Measurements from ENCODE around the gene AXIN1.
A peak's percentile ranks its signal among the peaks of the same experiment; 100 is the strongest.
"Not testable (repeated sequence)": the region's sequence is repeated elsewhere in the genome, so short reads cannot be mapped to it uniquely, and the experiment has no call there.

AXIN1 gene

DNA sequence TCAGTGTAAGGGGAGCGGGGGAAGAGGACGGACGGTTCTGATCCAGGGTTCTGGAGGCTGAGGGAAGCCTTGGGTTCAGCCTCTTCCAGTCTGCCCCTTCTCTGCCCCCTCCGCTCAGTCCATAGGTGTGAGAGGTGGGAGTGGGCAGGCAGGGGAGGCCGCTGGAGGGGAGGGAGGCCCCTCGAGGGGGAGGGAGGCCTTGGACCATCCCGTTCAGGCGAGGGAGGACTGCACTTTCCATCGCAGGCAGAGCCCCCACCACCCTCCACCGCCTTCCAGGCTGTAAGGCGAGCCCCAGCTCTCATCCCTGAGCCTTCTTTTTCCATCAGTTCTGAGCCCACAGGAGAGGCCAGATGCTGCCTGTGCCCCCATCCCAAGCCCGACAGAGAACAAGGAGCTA is 4.2 kb upstream of the AXIN1 start:
- no peak for TF ChIP-seq POLR2A (IDR thresholded peaks at IDR 0.05; ENCODE audit: low read depth, low read length)
- no peak for TF ChIP-seq TAF1 (IDR thresholded peaks at IDR 0.05; ENCODE audit: borderline replicate concordance, low read depth, low read length)
- TF ChIP-seq POLR2AphosphoS5 (IDR thresholded peaks at IDR 0.05; ENCODE audit: low read depth, low read length): no peak
- no peak for DNase-seq (ENCODE audit: insufficient read length)
- no peak for FAIRE-seq

DNA sequence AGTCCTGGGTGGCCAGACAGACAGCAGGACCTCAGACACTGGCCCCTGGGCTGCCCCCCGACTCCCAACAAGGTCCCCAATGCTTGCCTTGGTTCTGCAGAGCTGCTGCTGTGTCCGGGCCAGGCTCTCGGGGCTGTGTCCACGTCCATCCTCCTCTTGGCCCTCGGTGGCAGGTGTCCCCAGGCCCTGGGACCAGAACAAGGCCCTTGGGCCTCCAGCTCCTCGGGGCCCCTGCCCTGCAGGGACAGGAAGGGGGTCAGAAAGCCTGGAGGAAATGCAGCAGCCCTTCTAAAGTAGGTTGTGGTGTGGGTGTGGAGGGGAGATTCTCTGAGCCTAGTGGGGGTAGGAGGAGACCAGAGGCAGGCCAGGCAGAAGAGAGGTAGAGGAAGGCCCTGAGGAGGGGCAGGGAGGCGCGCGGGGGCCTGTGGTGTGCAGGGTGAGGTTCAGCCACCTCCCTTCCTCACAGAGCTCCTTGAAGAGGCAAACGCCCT is 2.5 kb upstream of the AXIN1 start:
- no peak for FAIRE-seq
- no peak for TF ChIP-seq POLR2A (IDR thresholded peaks at IDR 0.05; ENCODE audit: low read depth, low read length)
- TF ChIP-seq TAF1 (IDR thresholded peaks at IDR 0.05; ENCODE audit: borderline replicate concordance, low read depth, low read length): no peak
- TF ChIP-seq POLR2AphosphoS5 (IDR thresholded peaks at IDR 0.05; ENCODE audit: low read depth, low read length): no peak
- no peak for DNase-seq (ENCODE audit: insufficient read length)

DNA sequence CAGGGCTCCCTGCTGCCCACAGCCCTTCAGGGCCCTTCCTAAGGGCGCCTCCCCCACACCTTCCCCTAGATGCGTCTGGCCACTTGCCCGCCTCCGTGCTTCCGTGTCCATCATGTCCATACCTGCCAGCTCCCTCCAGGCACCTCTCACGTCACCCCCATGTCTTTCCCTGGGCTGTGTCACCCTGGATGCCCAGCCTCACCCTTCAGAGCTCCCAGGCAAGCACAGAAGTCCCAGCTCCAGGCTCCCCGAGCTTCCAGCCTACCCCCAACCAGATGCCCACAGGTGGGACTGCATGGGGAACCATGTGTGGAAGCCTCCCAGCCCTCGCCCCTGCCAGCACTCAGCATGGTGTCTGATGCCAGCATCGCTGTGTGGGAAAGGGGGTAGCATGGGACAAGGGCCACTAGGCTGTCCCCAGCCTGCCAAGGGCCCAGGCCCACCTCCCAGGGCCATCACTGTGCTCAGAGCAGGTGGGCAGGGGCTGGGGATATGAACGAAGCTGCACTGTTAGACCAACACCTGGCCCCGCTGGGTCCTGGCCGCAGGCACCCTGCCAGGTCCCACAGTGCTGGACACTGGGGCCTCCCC is 1.9 kb upstream of the AXIN1 start:
- no peak for FAIRE-seq
- no peak for DNase-seq (ENCODE audit: insufficient read length)
- TF ChIP-seq POLR2AphosphoS5 (IDR thresholded peaks at IDR 0.05; ENCODE audit: low read depth, low read length): no peak
- TF ChIP-seq TAF1 (IDR thresholded peaks at IDR 0.05; ENCODE audit: borderline replicate concordance, low read depth, low read length): no peak
- no peak for TF ChIP-seq POLR2A (IDR thresholded peaks at IDR 0.05; ENCODE audit: low read depth, low read length)

DNA sequence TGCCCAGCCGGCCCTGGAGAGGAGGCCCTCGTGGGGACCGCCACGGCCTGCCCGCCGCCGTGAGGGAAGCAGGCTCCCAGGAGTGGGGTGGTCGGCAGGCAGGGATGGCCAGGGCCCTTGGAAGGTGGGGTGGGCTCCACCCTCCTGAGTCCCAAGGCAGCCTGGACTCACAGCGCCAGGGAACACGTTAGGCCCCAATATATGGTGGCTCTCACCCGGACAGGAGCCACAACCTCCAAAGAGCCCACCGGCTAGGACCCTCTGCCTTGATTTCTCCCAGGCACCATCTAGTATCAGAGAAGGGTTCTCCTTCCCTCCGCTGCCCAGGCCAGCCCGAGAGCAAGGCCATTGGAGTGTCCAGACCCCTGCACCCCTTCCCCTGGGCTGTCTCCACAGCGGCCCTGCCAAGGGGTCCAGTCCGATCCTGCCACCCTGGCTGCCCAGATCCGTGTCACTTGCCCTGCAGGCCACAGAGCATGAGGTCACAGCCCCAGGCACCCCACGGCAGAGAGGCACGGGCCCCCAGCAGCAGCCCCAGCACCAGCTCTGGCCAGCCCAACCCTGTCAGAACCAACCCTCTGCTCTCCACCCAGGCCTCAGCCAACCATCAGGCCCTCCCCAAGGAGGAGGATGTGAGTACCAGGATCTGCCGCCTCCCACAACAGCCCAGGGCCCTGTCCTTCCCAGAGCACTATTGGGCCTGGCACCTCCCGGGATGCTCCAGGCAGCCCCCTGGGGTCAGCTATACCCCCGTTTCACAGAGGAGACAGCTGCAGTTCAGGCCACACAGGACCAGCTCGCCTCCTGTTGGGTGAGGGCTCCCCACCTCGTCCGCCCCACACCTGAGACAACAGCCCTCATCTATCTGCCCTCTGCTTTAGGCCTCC is 1.1 kb upstream of the AXIN1 start:
- TF ChIP-seq POLR2A (IDR thresholded peaks at IDR 0.05; ENCODE audit: low read depth, low read length): no peak
- no peak for TF ChIP-seq TAF1 (IDR thresholded peaks at IDR 0.05; ENCODE audit: borderline replicate concordance, low read depth, low read length)
- FAIRE-seq: no peak
- no peak for DNase-seq (ENCODE audit: insufficient read length)

DNA sequence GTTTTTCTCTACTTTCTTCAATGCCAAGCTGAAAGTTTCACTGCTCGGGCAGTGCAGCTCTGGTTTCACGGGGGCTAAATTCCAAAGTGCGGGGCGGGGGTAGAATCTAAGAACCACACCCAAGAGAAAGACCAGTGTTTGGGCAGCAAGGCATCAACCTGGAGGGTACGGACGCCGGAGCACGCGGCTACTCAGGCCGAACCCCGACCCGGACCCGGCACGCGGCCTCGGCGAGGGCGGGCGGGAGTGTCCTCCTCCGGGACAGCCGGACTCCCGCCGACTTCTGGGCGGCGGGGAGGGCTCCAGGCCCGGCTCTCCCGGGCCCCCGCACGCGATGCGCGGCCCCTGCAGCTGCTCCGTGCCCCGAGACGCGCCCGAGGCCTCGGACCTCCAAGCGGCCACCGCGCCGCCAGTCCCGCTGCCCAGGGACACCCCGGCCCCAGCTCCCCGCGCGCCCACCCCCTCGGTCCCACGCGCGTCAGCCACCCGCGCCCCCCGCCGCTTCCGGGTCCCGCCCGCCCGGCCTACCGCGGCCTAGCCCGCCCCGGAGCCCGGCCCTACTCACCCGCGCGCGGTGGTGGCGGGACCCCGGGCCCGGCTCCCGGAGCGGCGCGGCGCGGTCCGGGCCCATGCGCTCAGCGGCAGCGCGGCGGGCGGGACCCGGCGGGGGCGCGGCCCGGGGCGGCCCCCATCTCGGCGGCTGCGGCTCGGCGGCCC is 561 bp downstream of the AXIN1 start:
- DNase-seq (ENCODE audit: insufficient read length) (no peak), FAIRE-seq (no peak)
- no peak for TF ChIP-seq POLR2AphosphoS5 (IDR thresholded peaks at IDR 0.05; ENCODE audit: low read depth, low read length)
- TF ChIP-seq POLR2A (IDR thresholded peaks at IDR 0.05; ENCODE audit: low read depth, low read length): no peak
- TF ChIP-seq TAF1 (IDR thresholded peaks at IDR 0.05; ENCODE audit: borderline replicate concordance, low read depth, low read length): no peak

DNA sequence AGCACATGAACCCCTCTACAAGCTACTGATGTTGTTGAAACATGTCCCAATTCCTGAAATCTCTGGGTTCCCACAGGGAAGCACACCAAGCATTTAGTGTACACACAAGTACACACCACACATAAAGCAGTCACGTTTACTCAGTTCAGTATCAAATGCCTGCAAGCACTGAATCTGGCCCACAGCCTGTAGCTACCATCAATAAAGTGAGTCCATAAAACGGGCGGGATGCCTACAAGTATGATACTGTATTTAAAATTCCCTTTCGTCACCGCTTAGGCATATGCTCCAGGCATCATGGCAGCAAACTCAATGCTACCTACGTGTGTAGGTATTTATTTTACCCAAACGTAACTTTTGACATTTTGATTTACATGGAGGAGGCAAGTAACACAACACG is 2.3 kb downstream of the AXIN1 start:
- FAIRE-seq: no peak
- no peak for DNase-seq (ENCODE audit: insufficient read length)
- no peak for TF ChIP-seq POLR2AphosphoS5 (IDR thresholded peaks at IDR 0.05; ENCODE audit: low read depth, low read length)

DNA sequence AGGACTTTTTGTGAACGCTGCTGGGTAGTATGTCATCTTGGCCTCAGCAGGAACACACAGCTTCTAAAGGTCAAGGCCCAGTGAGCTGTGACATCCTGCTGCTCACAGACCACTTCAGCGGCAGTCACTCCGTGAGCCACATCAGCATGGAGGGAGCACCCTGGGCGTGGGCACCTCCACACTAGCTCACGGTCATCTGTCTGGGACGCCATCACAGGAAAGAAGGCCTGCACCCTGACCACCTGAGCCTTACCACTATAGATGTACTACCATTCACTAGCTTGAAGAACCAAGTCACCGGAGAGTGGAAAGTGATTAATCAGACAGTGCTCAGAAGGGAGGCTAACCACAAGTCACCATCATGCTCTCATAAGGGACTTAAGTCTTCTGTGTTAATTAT is 3.3 kb downstream of the AXIN1 start:
- FAIRE-seq (peak; percentile 89), DNase-seq (ENCODE audit: insufficient read length) (no peak)
- TF ChIP-seq TAF1 (IDR thresholded peaks at IDR 0.05; ENCODE audit: borderline replicate concordance, low read depth, low read length) (no peak), POLR2AphosphoS5 (IDR thresholded peaks at IDR 0.05; ENCODE audit: low read depth, low read length) (no peak; the same call in 1 of the 2 replicates), POLR2A (IDR thresholded peaks at IDR 0.05; ENCODE audit: low read depth, low read length) (peak; percentile 22; the same call in 1 of the 2 replicates)

GRCh38 chr16:348495-348894 is 4.0 kb downstream of the AXIN1 start:
- not testable (repeated sequence) for DNase-seq (ENCODE audit: insufficient read length); FAIRE-seq
- 0 out of 2 replicates have a peak, but pooled peaks have one; percentile 8 for TF ChIP-seq POLR2A (IDR thresholded peaks at IDR 0.05; ENCODE audit: low read depth, low read length)

DNA sequence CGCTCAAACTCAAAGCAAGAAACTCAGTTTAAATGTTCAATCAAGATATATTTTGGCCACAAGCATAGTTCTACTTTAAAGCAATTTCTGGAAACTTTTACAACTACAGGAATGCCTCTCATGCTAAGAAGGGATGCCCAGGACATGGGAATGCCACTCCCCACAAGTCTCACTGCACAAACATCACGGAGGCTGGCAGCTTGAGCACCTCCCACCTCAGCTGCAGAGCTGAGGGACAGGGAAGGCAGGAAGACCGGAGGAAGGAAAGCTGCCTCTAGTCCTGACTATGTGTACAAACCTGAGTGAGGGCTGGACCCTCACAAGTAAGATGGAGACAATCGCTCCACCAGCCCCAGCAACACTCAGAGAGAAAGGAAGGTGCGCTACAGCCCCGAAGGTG is 5.3 kb downstream of the AXIN1 start:
- FAIRE-seq (no peak), DNase-seq (ENCODE audit: insufficient read length) (no peak)
- TF ChIP-seq POLR2A (IDR thresholded peaks at IDR 0.05; ENCODE audit: low read depth, low read length): peak; percentile 11; the same call in 1 of the 2 replicates
- TF ChIP-seq POLR2AphosphoS5 (IDR thresholded peaks at IDR 0.05; ENCODE audit: low read depth, low read length): no peak
- no peak for TF ChIP-seq TAF1 (IDR thresholded peaks at IDR 0.05; ENCODE audit: borderline replicate concordance, low read depth, low read length)

DNA sequence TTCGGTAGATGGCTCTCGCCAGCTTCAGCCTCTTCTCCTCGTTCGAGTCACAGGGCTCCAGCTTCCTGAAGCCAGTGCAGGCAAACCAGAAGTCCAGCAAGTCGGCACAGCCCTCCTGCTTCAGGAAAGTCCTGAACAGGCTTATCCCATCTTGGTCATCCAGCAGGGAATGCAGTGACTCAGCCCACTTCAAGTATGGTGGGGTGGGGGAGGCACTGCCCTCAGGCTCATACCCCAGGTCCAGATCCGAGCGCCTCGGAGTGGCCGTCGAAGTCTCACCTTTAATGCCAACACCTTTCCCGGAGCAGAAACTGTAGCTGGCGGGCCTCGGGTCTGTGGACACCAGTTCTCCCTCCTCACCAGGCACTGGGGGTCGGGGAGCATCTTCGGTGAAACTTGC is 5.9 kb downstream of the AXIN1 start:
- TF ChIP-seq TAF1 (IDR thresholded peaks at IDR 0.05; ENCODE audit: borderline replicate concordance, low read depth, low read length) (no peak), POLR2A (IDR thresholded peaks at IDR 0.05; ENCODE audit: low read depth, low read length) (no peak), POLR2AphosphoS5 (IDR thresholded peaks at IDR 0.05; ENCODE audit: low read depth, low read length) (no peak)
- FAIRE-seq: no peak
- DNase-seq (ENCODE audit: insufficient read length): no peak

GRCh38 chr16:345772-346171 is 6.8 kb downstream of the AXIN1 start:
- FAIRE-seq (no peak), DNase-seq (ENCODE audit: insufficient read length) (no peak)
- no peak for TF ChIP-seq TAF1 (IDR thresholded peaks at IDR 0.05; ENCODE audit: borderline replicate concordance, low read depth, low read length)
- TF ChIP-seq POLR2A (IDR thresholded peaks at IDR 0.05; ENCODE audit: low read depth, low read length): no peak
- no peak for TF ChIP-seq POLR2AphosphoS5 (IDR thresholded peaks at IDR 0.05; ENCODE audit: low read depth, low read length)

All from GM12892 (cell line).